Measurements from ENCODE around the gene ELOVL3.

ELOVL3 gene

GRCh38 chr10:102235598-102235920 is 9.5 kb downstream of the ELOVL3 start:
- no peak overlapping the region for H3K4me3 ChIP-seq (replicated peaks; ENCODE audit: insufficient read depth, low read length)
- H3K27me3 ChIP-seq (ENCODE audit: insufficient read depth, poor library complexity, severe bottlenecking) = peaks cover 21% of the 10 kb centered on the region
- no peak overlapping the region for H3K27ac ChIP-seq (replicated peaks)
- no peak for DNase-seq (ENCODE audit: low read depth in 1 of 2, low spot score in 1 of 2)
- no peak for TF ChIP-seq SPI1 (IDR thresholded peaks at IDR 0.05; ENCODE audit: borderline replicate concordance, low read depth)

GRCh38 chr10:102236006-102236405 is 9.9 kb downstream of the ELOVL3 start:
- no peak overlapping the region for H3K27ac ChIP-seq (replicated peaks)

DNA sequence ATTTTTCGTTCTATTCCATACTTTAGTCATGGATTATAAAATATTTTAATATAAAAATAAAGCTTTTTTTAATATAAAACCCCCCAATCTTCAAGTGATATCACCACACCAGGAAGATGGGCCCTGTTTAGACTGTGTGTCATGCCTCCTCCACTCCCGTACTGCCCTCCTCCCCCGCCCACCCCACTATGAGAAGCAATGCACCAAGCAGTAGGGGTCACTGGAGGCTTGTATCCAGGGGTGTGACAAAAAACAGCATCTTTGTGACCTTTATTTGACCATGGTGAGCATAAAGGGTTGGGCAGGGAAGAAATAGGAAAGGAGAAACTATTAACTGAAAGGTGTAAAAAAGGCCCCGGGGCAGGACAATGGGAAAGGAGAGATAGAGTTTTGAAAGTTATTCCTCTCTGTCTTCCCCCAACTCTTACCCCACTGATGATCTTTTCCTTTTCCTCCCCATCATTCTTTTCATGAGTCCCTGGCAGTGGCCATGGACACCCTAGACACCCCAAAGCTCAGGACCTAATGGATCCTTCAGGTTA is 11.7 kb downstream of the ELOVL3 start:
- peaks cover 20% of the 10 kb centered on the region for H3K27me3 ChIP-seq (ENCODE audit: insufficient read depth, poor library complexity, severe bottlenecking)
- TF ChIP-seq, protein P1, sequence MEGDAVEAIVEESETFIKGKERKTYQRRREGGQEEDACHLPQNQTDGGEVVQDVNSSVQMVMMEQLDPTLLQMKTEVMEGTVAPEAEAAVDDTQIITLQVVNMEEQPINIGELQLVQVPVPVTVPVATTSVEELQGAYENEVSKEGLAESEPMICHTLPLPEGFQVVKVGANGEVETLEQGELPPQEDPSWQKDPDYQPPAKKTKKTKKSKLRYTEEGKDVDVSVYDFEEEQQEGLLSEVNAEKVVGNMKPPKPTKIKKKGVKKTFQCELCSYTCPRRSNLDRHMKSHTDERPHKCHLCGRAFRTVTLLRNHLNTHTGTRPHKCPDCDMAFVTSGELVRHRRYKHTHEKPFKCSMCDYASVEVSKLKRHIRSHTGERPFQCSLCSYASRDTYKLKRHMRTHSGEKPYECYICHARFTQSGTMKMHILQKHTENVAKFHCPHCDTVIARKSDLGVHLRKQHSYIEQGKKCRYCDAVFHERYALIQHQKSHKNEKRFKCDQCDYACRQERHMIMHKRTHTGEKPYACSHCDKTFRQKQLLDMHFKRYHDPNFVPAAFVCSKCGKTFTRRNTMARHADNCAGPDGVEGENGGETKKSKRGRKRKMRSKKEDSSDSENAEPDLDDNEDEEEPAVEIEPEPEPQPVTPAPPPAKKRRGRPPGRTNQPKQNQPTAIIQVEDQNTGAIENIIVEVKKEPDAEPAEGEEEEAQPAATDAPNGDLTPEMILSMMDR (IDR thresholded peaks at IDR 0.05; ENCODE audit: insufficient read depth, low read length) = no peak
- TF ChIP-seq POLR2AphosphoS5 (IDR thresholded peaks at IDR 0.05; ENCODE audit: low read depth) = no peak
- no peak for TF ChIP-seq GABPA (IDR thresholded peaks at IDR 0.05; ENCODE audit: low read depth)
- no peak overlapping the region for H3K4me3 ChIP-seq (replicated peaks; ENCODE audit: insufficient read depth, low read length)
- no peak for DNase-seq (ENCODE audit: low read depth in 1 of 2, low spot score in 1 of 2)
- no peak overlapping the region for H3K27ac ChIP-seq (replicated peaks)

More at GRCh38 chr10:102236006-102236405, 9.9 kb downstream of the ELOVL3 start:
- no peak for DNase-seq (ENCODE audit: low read depth in 1 of 2, low spot score in 1 of 2)
- Histone ChIP-seq H3K4me3 (replicated peaks; ENCODE audit: insufficient read depth, low read length) (no peak overlapping the region), H3K27me3 (ENCODE audit: insufficient read depth, poor library complexity, severe bottlenecking) (peaks cover 22% of the 10 kb centered on the region)
- TF ChIP-seq, protein P1 (IDR thresholded peaks at IDR 0.05; ENCODE audit: insufficient read depth, low read length) = no peak
- TF ChIP-seq REST (IDR thresholded peaks at IDR 0.05; ENCODE audit: insufficient replicate concordance, low read depth) (no peak), GABPA (IDR thresholded peaks at IDR 0.05; ENCODE audit: low read depth) (no peak), SPI1 (IDR thresholded peaks at IDR 0.05; ENCODE audit: borderline replicate concordance, low read depth) (no peak), POLR2AphosphoS5 (IDR thresholded peaks at IDR 0.05; ENCODE audit: low read depth) (no peak)

DNA sequence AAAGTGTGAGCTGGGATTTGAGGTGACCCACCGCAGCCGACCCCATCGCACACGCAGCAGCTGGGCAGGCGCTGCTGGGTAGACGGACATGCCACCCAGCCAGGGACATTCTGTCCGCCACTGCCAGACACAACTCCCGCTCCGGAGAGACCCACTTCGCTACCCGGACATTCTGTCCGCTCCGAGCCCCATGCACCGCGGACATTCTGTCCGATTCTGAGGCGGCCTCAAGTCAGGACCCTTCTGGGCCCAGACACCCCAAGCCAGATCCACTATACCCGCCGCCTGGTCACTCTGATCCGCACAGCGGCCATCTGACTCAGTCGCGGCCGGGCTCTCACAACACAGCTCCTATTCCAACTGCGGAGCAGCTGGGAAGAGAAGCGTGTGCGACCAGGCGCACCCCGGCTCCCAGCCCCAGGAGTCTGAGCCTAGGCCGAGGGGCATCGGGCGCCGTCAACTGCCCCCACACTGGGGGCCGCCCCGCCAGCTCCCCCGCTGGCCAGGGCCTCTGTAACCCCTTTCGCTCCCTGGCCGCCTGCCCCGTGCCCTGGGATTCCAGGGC is 14.4 kb downstream of the ELOVL3 start:
- peaks cover 16% of the 10 kb centered on the region for H3K27me3 ChIP-seq (ENCODE audit: insufficient read depth, poor library complexity, severe bottlenecking)
- no peak overlapping the region for H3K27ac ChIP-seq (replicated peaks)
- H3K4me3 ChIP-seq (replicated peaks; ENCODE audit: insufficient read depth, low read length) = no peak overlapping the region
- TF ChIP-seq SPI1 (IDR thresholded peaks at IDR 0.05; ENCODE audit: borderline replicate concordance, low read depth) = no peak
- no peak for TF ChIP-seq POLR2AphosphoS5 (IDR thresholded peaks at IDR 0.05; ENCODE audit: low read depth)
- TF ChIP-seq, protein P1 (IDR thresholded peaks at IDR 0.05; ENCODE audit: insufficient read depth, low read length) = no peak
- TF ChIP-seq REST (IDR thresholded peaks at IDR 0.05; ENCODE audit: insufficient replicate concordance, low read depth) = no peak
- no peak for TF ChIP-seq GABPA (IDR thresholded peaks at IDR 0.05; ENCODE audit: low read depth)
- DNase-seq (ENCODE audit: low read depth in 1 of 2, low spot score in 1 of 2) = no peak
